Activated CD4-positive, alpha-beta T cell treated with anti-CD3 and anti-CD28 coated beads for 24 hours (primary cell): ENCODE results near the gene SPRYD4.

ENCODE experiments used
- DNase-seq, 2 donors: peaks; one replicate each; pipeline ENCODE4 v3.0.0-alpha.2; 2020; ENCODE audit warnings: low read depth in 2 of 2

Gene SPRYD4

GRCh38 chr12:56521209-56521589, 52.8 kb downstream of the SPRYD4 start:
- DNase-seq: no peak

GRCh38 chr12:56521590-56522371, 53.4 kb downstream of the SPRYD4 start, which contains the start of gene RBMS2:
TSS of gene RBMS2 (plus strand) at chr12:56521820. CDS start at chr12:56522024, 204 bp downstream.
- no peak for DNase-seq

- DNase-seq: no peak
Measured at GRCh38 chr12:56522411-56523193, 54.2 kb downstream of the SPRYD4 start.

GRCh38 chr12:56528846-56529245, 60.5 kb downstream of the SPRYD4 start:
- no peak for DNase-seq
